Measurements from ENCODE around the gene PAX1.

The PAX1 gene

GRCh38 chr20:21702553-21703470, 2.7 kb upstream of the PAX1 start:
- Histone ChIP-seq H3K36me3 (ENCODE audit: control insufficient read depth, insufficient read depth, low read length) (no peaks in the 10 kb centered on the region), H3K4me1 (ENCODE audit: control insufficient read depth, insufficient read depth, low read length, poor library complexity, severe bottlenecking) (no peaks in the 10 kb centered on the region), H3K4me3 (ENCODE audit: insufficient read depth, low read depth, low read length, poor library complexity, severe bottlenecking) (no peak overlapping the region), H3K27me3 (replicated peaks; ENCODE audit: control insufficient read depth, insufficient read depth, low read length, poor library complexity, severe bottlenecking) (peaks cover 12% of the 10 kb centered on the region), H3K27ac (ENCODE audit: insufficient read depth, low read length, poor library complexity, severe bottlenecking) (no peak overlapping the region), H3K9me3 (ENCODE audit: control insufficient read depth, low read length) (no peaks in the 10 kb centered on the region)
- no peak for DNase-seq

- DNase-seq: no peak
- H3K27me3 ChIP-seq (replicated peaks; ENCODE audit: control insufficient read depth, insufficient read depth, low read length, poor library complexity, severe bottlenecking): peaks cover 19% of the 10 kb centered on the region
- no peaks in the 10 kb centered on the region for H3K9me3 ChIP-seq (ENCODE audit: control insufficient read depth, low read length)
- H3K36me3 ChIP-seq (ENCODE audit: control insufficient read depth, insufficient read depth, low read length): no peaks in the 10 kb centered on the region
- no peak overlapping the region for H3K4me3 ChIP-seq (ENCODE audit: insufficient read depth, low read depth, low read length, poor library complexity, severe bottlenecking)
- H3K27ac ChIP-seq (ENCODE audit: insufficient read depth, low read length, poor library complexity, severe bottlenecking): no peak overlapping the region
- H3K4me1 ChIP-seq (ENCODE audit: control insufficient read depth, insufficient read depth, low read length, poor library complexity, severe bottlenecking): no peaks in the 10 kb centered on the region
Measured at GRCh38 chr20:21703717-21704407, 1.6 kb upstream of the PAX1 start.

DNA sequence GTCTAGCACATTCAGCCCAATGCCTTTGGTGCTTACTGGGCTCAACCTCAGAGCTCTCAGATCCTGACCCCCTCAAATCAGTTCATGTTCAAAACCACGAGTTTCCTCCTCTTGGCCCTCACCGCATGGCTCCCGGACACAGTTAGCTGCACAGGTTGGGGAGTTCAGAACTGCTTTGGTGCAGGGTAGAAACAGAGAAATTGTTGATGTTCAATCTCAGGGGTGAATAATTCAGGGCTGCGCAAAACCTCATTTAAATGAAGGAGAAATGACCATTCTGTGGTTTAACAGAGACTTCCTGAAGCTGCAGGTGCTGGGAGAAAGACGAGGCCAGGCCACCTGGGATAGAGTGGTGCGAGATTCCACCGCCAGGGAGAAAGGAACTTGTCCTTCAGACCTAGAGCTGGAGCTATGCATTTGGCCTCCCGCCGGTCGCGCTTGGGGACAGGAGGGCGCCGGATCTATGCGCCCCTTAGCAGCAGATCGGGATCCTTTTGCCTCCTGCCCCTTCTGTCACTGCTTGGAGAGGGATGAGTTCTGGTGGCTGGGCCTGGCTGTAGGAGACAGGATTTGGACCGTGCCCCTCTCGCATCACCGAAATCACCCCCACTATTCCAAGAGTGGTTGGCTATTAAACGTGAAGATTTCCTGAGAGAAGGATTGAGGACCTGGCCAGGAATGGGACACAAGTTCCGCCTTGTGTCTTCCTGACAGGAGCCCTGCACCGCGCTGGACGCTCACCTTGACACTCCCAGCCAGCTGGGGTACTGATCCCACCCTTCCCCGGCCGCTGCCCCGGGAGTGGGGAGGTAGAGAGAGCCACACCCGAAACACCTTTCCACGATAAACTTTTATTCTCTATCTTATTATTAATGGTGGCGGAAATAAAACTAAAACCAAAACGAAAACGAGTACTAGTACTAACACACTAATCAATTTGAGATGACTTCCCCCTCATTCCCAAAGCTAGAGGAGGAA, 767 bp upstream of the PAX1 start:
- H3K27me3 ChIP-seq (replicated peaks; ENCODE audit: control insufficient read depth, insufficient read depth, low read length, poor library complexity, severe bottlenecking): peaks cover 19% of the 10 kb centered on the region
- H3K9me3 ChIP-seq (ENCODE audit: control insufficient read depth, low read length): no peaks in the 10 kb centered on the region
- no peak overlapping the region for H3K27ac ChIP-seq (ENCODE audit: insufficient read depth, low read length, poor library complexity, severe bottlenecking)
- DNase-seq: no peak
- no peaks in the 10 kb centered on the region for H3K36me3 ChIP-seq (ENCODE audit: control insufficient read depth, insufficient read depth, low read length)
- no peaks in the 10 kb centered on the region for H3K4me1 ChIP-seq (ENCODE audit: control insufficient read depth, insufficient read depth, low read length, poor library complexity, severe bottlenecking)
- no peak overlapping the region for H3K4me3 ChIP-seq (ENCODE audit: insufficient read depth, low read depth, low read length, poor library complexity, severe bottlenecking)

DNA sequence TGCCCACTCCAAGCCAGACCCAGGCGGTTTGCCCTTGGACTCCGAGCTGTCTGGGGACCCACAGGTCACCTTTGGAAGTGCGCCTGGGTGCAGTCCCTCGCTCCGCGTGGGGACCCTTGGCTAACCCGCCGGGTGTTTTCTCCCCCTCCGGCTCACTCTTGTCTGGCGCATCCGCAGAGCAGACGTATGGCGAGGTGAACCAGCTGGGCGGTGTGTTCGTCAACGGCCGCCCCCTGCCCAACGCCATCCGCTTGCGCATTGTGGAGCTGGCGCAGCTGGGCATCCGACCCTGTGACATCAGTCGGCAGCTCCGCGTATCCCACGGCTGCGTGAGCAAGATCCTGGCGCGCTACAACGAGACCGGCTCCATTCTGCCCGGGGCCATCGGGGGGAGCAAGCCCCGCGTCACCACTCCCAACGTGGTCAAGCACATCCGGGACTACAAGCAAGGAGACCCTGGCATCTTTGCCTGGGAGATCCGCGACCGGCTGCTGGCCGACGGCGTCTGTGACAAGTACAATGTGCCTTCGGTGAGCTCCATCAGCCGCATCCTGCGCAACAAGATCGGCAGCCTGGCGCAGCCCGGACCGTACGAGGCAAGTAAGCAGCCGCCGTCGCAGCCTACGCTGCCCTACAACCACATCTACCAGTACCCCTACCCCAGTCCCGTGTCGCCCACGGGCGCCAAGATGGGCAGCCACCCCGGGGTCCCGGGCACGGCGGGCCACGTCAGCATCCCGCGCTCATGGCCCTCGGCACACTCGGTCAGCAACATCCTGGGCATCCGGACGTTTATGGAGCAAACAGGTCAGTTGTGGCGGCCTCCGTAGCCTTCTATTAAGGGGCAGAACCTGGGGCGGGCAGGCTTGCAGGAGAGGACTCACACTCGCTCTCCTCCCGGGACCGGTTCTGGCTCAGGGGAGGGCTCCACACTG, 1.1 kb downstream of the PAX1 start:
- H3K27me3 ChIP-seq (replicated peaks; ENCODE audit: control insufficient read depth, insufficient read depth, low read length, poor library complexity, severe bottlenecking): peaks cover 24% of the 10 kb centered on the region
- H3K9me3 ChIP-seq (ENCODE audit: control insufficient read depth, low read length): no peaks in the 10 kb centered on the region
- DNase-seq: no peak

GRCh38 chr20:21707267-21707666, 1.8 kb downstream of the PAX1 start:
- Histone ChIP-seq H3K4me3 (ENCODE audit: insufficient read depth, low read depth, low read length, poor library complexity, severe bottlenecking) (no peak overlapping the region), H3K4me1 (ENCODE audit: control insufficient read depth, insufficient read depth, low read length, poor library complexity, severe bottlenecking) (no peaks in the 10 kb centered on the region), H3K27ac (ENCODE audit: insufficient read depth, low read length, poor library complexity, severe bottlenecking) (no peak overlapping the region), H3K9me3 (ENCODE audit: control insufficient read depth, low read length) (no peaks in the 10 kb centered on the region), H3K27me3 (replicated peaks; ENCODE audit: control insufficient read depth, insufficient read depth, low read length, poor library complexity, severe bottlenecking) (peaks cover 24% of the 10 kb centered on the region), H3K36me3 (ENCODE audit: control insufficient read depth, insufficient read depth, low read length) (no peaks in the 10 kb centered on the region)
- no peak for DNase-seq

More for the DNA sequence above, 1.1 kb downstream of the PAX1 start:
- Histone ChIP-seq H3K36me3 (ENCODE audit: control insufficient read depth, insufficient read depth, low read length) (no peaks in the 10 kb centered on the region), H3K4me1 (ENCODE audit: control insufficient read depth, insufficient read depth, low read length, poor library complexity, severe bottlenecking) (no peaks in the 10 kb centered on the region), H3K4me3 (ENCODE audit: insufficient read depth, low read depth, low read length, poor library complexity, severe bottlenecking) (no peak overlapping the region), H3K27ac (ENCODE audit: insufficient read depth, low read length, poor library complexity, severe bottlenecking) (no peak overlapping the region)

GRCh38 chr20:21707999-21708737, 2.7 kb downstream of the PAX1 start:
- no peaks in the 10 kb centered on the region for H3K36me3 ChIP-seq (ENCODE audit: control insufficient read depth, insufficient read depth, low read length)
- no peaks in the 10 kb centered on the region for H3K9me3 ChIP-seq (ENCODE audit: control insufficient read depth, low read length)
- H3K4me1 ChIP-seq (ENCODE audit: control insufficient read depth, insufficient read depth, low read length, poor library complexity, severe bottlenecking): no peaks in the 10 kb centered on the region
- no peak for DNase-seq
- H3K4me3 ChIP-seq (ENCODE audit: insufficient read depth, low read depth, low read length, poor library complexity, severe bottlenecking): no peak overlapping the region
- no peak overlapping the region for H3K27ac ChIP-seq (ENCODE audit: insufficient read depth, low read length, poor library complexity, severe bottlenecking)
- H3K27me3 ChIP-seq (replicated peaks; ENCODE audit: control insufficient read depth, insufficient read depth, low read length, poor library complexity, severe bottlenecking): peaks cover 29% of the 10 kb centered on the region

DNA sequence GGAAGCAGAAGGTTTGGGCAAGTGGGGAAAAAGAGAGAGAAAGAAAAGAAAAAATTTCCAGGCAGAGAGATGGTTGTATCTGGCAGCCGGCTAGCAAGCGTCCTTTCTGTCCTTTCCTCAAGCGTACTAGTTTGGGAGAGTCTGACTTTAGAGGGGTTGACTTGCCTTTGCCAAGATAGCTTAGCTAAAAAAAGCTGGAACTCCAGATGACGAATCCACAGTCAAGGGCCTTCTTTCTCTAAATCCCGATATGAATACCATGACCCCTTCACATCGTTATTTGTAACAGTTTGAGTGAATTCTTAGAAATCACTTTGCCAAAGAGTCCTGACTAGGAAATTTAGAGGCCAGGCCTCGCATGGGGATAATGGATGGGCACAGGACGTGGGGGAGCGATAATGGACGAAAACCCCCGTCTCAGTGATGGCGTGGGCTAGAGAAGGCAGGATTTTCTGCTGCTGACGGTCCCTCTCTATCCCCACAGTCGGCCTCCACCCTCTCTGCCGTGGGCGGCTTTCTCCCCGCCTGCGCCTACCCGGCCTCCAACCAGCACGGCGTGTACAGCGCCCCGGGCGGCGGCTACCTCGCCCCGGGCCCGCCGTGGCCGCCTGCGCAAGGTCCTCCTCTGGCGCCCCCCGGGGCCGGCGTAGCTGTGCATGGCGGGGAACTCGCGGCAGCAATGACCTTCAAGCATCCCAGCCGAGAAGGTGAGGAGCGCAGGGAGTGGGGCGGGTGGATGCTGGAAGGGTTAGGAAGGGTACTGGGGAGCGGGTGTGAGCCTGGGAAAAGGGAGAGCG, 3.5 kb downstream of the PAX1 start:
- H3K9me3 ChIP-seq (ENCODE audit: control insufficient read depth, low read length): no peaks in the 10 kb centered on the region
- peaks cover 29% of the 10 kb centered on the region for H3K27me3 ChIP-seq (replicated peaks; ENCODE audit: control insufficient read depth, insufficient read depth, low read length, poor library complexity, severe bottlenecking)
- H3K27ac ChIP-seq (ENCODE audit: insufficient read depth, low read length, poor library complexity, severe bottlenecking): no peak overlapping the region

DNA sequence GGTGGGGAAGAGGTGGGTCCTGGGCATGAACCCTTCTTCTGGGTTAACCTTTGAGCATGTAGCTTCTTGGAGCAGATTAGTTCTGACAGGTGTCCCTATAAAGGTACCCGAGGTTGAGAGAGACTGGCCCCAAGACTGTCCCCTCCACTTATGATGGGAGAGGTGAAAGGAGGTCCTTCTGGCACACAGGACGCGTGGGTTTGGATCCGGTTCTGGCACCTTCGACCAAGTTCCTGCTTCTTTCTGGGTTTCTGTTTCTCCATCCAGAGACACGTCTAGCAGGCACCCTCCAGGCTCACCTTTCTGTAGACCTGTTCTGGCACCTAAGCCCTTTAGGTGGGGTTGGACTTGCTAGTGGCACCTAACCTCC, 4.1 kb downstream of the PAX1 start:
- Histone ChIP-seq H3K4me1 (ENCODE audit: control insufficient read depth, insufficient read depth, low read length, poor library complexity, severe bottlenecking) (no peaks in the 10 kb centered on the region), H3K27me3 (replicated peaks; ENCODE audit: control insufficient read depth, insufficient read depth, low read length, poor library complexity, severe bottlenecking) (peaks cover 31% of the 10 kb centered on the region), H3K9me3 (ENCODE audit: control insufficient read depth, low read length) (no peaks in the 10 kb centered on the region), H3K27ac (ENCODE audit: insufficient read depth, low read length, poor library complexity, severe bottlenecking) (no peak overlapping the region), H3K4me3 (ENCODE audit: insufficient read depth, low read depth, low read length, poor library complexity, severe bottlenecking) (no peak overlapping the region), H3K36me3 (ENCODE audit: control insufficient read depth, insufficient read depth, low read length) (no peaks in the 10 kb centered on the region)
- no peak for DNase-seq

More for the DNA sequence above, 3.5 kb downstream of the PAX1 start:
- H3K36me3 ChIP-seq (ENCODE audit: control insufficient read depth, insufficient read depth, low read length): no peaks in the 10 kb centered on the region
- H3K4me1 ChIP-seq (ENCODE audit: control insufficient read depth, insufficient read depth, low read length, poor library complexity, severe bottlenecking): no peaks in the 10 kb centered on the region
- no peak for DNase-seq
- H3K4me3 ChIP-seq (ENCODE audit: insufficient read depth, low read depth, low read length, poor library complexity, severe bottlenecking): no peak overlapping the region

Data from effector memory CD4-positive, alpha-beta T cell (primary cell).